OCI-LY1 (cell line): Measurements from ENCODE around the gene CASZ1.

Experiments
- H2AFZ ChIP-seq: fragments of 200-600 bp; sonication (generic), shearing (Covaris generic); 2 replicates; pipeline ENCODE4 v1.6.0; 2014; ENCODE audit warnings: antibody characterized with exemption, mild to moderate bottlenecking, low read length
- H3F3A ChIP-seq: fragments of 200-600 bp; sonication (generic), shearing (Covaris generic); 2 replicates; pipeline ENCODE4 v1.6.0; 2014; ENCODE audit warnings: mild to moderate bottlenecking, antibody characterized with exemption, low read length, moderate library complexity; ENCODE audit not compliant: insufficient read depth
- H3K27ac ChIP-seq: fragments of 200-600 bp; sonication (generic); 2 replicates; pipeline ENCODE4 v1.5.1; 2014; ENCODE audit warnings: low read length, mixed run types, mild to moderate bottlenecking, low read depth; ENCODE audit not compliant: poor library complexity, severe bottlenecking
- H3K27me3 ChIP-seq: fragments of 200-600 bp; sonication (generic); 2 replicates; pipeline ENCODE4 v1.6.0; 2014; ENCODE audit warnings: antibody characterized with exemption, mild to moderate bottlenecking, low read length, moderate library complexity; ENCODE audit not compliant: insufficient read depth
- H3K36me3 ChIP-seq: fragments of 200-600 bp; sonication (generic); 2 replicates; pipeline ENCODE4 v1.6.1; 2014; ENCODE audit warnings: mild to moderate bottlenecking, antibody characterized with exemption, low read length, moderate library complexity, mixed read lengths; ENCODE audit not compliant: insufficient read depth
- H3K4me1 ChIP-seq: fragments of 200-600 bp; sonication (generic); 2 replicates; pipeline ENCODE4 v1.5.1; 2014; ENCODE audit warnings: mild to moderate bottlenecking, low read length, moderate library complexity; ENCODE audit not compliant: insufficient read depth, severe bottlenecking
- H3K4me2 ChIP-seq: fragments of 200-600 bp; sonication (generic), shearing (Covaris generic); 2 replicates; pipeline ENCODE4 v1.6.1; 2014; ENCODE audit warnings: low read length
- H3K4me3 ChIP-seq: fragments of 200-600 bp; sonication (generic); 2 replicates; pipeline ENCODE4 v1.5.1; 2014; ENCODE audit warnings: low read length, low read depth, mild to moderate bottlenecking, mixed read lengths; ENCODE audit not compliant: poor library complexity, severe bottlenecking
- H3K79me2 ChIP-seq: fragments of 200-600 bp; shearing (Covaris generic); 2 replicates; pipeline ENCODE4 v1.6.1; 2016; ENCODE audit warnings: mixed run types, low read length, mixed read lengths; ENCODE audit not compliant: insufficient read depth
- H3K9ac ChIP-seq: fragments of 200-600 bp; sonication (generic), shearing (Covaris generic); 2 replicates; pipeline ENCODE4 v1.6.1; 2014; ENCODE audit warnings: mild to moderate bottlenecking, low read length, mixed read lengths
- H3K9me2 ChIP-seq: fragments of 200-600 bp; sonication (generic), shearing (Covaris generic); 2 replicates; pipeline ENCODE4 v1.6.1; 2014; ENCODE audit warnings: low read depth, mild to moderate bottlenecking, low read length, mixed read lengths
- H3K9me3 ChIP-seq: fragments of 200-600 bp; shearing (Covaris generic); 2 replicates; pipeline ENCODE4 v1.6.1; 2014; ENCODE audit warnings: low read length, mixed read lengths
- H4K20me1 ChIP-seq: fragments of 200-600 bp; sonication (generic), shearing (Covaris generic); 2 replicates; pipeline ENCODE4 v1.6.0; 2016; ENCODE audit warnings: mild to moderate bottlenecking, low read length; ENCODE audit not compliant: insufficient read depth
- EZH2 ChIP-seq: fragments of 200-600 bp; sonication (generic), shearing (Covaris generic); IDR thresholded peaks from 2 replicates; pipeline ENCODE4 v1.8.0; 2017; ENCODE audit warnings: borderline replicate concordance, mixed run types, mild to moderate bottlenecking, antibody characterized with exemption, low read length, moderate library complexity, mixed read lengths
- TF ChIP-seq, protein P1 (sequence below): fragments of 200-600 bp; sonication (generic), shearing (Covaris generic); IDR thresholded peaks from 2 replicates; pipeline ENCODE4 v1.5.1; 2017; ENCODE audit warnings: mild to moderate bottlenecking, antibody characterized with exemption, low read length, moderate library complexity, mixed read lengths

CASZ1 gene

DNA sequence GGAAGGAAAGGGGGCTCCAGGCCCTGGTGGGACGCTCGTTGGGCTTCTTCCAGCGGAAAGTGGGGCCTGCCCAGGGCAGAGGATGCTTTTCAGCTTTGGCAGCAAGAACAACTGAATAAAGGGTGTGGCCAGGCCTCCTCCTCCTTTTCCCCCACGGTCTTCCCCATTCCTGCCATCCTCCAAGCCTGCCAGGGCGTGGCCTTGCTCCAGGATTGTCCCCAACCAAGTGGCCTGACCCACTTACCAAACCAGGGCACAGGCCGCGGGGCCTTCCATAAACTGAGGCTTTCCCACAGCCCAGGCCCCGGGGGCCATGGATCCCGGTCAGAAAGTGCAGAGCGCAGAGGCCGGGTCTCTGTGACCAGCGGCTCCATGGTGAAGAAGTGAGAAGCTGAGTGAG, 33.6 kb downstream of the CASZ1 start:
- no peak overlapping the region for H3K4me2 ChIP-seq
- no peaks in the 10 kb centered on the region for H3K27me3 ChIP-seq

DNA sequence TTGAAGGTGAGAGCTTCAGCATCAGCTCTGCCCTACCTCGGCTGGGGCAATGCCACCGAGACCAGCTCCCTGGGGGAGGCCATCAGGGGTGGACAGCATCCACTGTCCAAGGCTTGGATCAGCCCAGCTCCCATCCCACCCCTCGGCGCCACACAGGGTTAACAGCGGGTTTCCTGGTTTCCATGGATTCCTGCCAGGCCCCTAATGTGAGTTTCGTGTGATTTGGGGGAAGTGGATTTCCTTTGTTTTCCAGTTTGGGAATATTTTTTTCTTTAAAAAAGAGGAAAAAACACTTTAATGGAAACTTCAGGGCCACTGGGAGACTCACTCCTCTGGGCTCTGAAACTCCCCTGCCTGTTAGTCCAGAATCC, 34.3 kb downstream of the CASZ1 start:
- Histone ChIP-seq H3K27ac (no peak overlapping the region), H3F3A (no peaks in the 10 kb centered on the region), H3K79me2 (no peaks in the 10 kb centered on the region), H3K4me1 (no peaks in the 10 kb centered on the region), H3K9me2 (no peaks in the 10 kb centered on the region), H4K20me1 (no peaks in the 10 kb centered on the region), H3K9me3 (no peaks in the 10 kb centered on the region), H3K27me3 (no peaks in the 10 kb centered on the region), H3K9ac (no peak overlapping the region), H3K36me3 (no peaks in the 10 kb centered on the region), H3K4me3 (no peak overlapping the region), H2AFZ (no peak overlapping the region), H3K4me2 (no peak overlapping the region)
- TF ChIP-seq, protein P1, sequence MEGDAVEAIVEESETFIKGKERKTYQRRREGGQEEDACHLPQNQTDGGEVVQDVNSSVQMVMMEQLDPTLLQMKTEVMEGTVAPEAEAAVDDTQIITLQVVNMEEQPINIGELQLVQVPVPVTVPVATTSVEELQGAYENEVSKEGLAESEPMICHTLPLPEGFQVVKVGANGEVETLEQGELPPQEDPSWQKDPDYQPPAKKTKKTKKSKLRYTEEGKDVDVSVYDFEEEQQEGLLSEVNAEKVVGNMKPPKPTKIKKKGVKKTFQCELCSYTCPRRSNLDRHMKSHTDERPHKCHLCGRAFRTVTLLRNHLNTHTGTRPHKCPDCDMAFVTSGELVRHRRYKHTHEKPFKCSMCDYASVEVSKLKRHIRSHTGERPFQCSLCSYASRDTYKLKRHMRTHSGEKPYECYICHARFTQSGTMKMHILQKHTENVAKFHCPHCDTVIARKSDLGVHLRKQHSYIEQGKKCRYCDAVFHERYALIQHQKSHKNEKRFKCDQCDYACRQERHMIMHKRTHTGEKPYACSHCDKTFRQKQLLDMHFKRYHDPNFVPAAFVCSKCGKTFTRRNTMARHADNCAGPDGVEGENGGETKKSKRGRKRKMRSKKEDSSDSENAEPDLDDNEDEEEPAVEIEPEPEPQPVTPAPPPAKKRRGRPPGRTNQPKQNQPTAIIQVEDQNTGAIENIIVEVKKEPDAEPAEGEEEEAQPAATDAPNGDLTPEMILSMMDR: no peak
- TF ChIP-seq EZH2: no peak

More for the DNA sequence above, 33.6 kb downstream of the CASZ1 start:
- Histone ChIP-seq H3K36me3 (no peaks in the 10 kb centered on the region), H4K20me1 (no peaks in the 10 kb centered on the region), H3K27ac (no peak overlapping the region), H3K9me2 (no peaks in the 10 kb centered on the region), H2AFZ (no peak overlapping the region), H3K4me3 (no peak overlapping the region), H3K4me1 (no peaks in the 10 kb centered on the region), H3K79me2 (no peaks in the 10 kb centered on the region), H3K9me3 (no peaks in the 10 kb centered on the region), H3F3A (no peaks in the 10 kb centered on the region), H3K9ac (no peak overlapping the region)
- no peak for TF ChIP-seq EZH2
- TF ChIP-seq, protein P1: no peak

DNA sequence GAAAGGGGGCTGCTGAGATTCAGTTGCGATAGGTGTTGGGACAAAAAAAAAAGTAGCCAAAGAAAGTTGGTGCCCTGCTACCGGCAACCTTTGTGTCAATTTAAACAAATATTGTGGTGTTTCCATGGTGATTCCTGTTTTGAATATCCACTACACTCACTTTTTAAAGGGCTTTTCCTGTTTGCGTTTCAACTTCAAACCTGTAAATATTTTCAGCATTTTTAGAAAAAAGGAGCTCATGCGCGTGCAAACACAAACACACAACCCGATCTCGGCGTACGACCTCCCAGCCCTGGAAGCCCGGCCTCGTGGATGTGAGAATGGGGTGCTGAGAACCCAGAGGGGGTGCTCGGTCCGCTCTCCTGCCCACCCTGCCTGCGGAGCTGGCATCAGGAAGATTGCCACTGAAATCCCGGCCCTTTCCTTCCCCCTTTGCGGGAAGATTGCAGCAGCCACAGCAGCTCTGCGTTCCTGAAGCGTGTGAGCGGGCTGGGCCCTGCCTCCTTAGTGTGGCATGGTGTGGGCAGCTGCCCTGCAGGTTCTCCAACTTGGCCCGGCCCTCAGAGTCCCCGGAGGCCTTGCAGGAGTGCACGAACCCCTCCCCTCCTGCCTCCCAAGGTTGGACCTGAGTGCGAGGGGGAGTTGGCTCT, 34.8 kb downstream of the CASZ1 start:
- Histone ChIP-seq H3K9ac (no peak overlapping the region), H3K27ac (no peak overlapping the region), H3K4me1 (no peaks in the 10 kb centered on the region), H3K4me2 (no peak overlapping the region), H3K9me2 (no peaks in the 10 kb centered on the region), H3K79me2 (no peaks in the 10 kb centered on the region), H3K4me3 (no peak overlapping the region), H3K27me3 (no peaks in the 10 kb centered on the region), H2AFZ (no peak overlapping the region), H4K20me1 (no peaks in the 10 kb centered on the region), H3K9me3 (no peaks in the 10 kb centered on the region), H3K36me3 (no peaks in the 10 kb centered on the region), H3F3A (no peaks in the 10 kb centered on the region)
- no peak for TF ChIP-seq EZH2
- TF ChIP-seq, protein P1: no peak
